ENCODE data around the gene SPATA13.
"Not testable (repeated sequence)": the region's sequence is repeated elsewhere in the genome, so short reads cannot be mapped to it uniquely, and the experiment has no call there.

Gene SPATA13

DNA sequence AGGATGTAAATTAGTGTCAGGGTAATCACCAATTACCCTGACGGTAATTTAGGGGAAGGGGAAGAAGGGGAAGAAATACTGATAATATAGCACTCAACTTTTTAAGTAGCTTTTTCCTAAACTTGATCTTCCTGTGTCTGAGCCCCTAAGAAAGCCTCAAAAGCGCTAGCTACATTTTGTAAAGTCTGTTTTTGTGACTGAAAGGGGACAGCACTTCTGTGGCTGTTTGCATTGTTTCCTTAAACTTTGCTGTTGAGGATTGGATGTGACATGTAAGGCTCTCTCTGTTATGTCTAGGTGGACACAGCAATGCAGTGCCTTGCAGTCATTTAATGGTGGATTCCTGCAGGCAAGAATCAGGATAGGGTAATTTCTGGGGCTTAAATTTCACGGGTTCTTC, 42.8 kb downstream of the SPATA13 start:
- DNase-seq, result no peak

DNA sequence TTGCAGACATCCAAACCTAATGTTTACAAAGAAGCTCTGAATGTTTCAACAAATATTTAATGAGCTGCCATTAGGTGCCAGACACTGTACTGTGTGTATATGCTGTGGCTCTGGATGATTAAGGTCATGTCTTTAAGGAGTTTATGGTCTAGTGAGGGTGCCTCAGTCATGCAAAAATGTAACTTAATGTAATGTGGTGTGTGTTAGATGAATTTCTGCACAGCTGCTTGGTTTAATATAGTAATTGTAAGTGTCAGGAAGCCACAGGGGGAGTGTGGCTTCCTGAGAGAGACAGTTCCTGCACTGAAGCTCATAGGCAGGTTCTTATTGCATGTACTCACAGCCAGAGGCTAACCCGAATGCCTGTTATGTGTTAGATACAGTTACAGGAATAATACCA, 43.3 kb downstream of the SPATA13 start:
- DNase-seq, result no peak

DNA sequence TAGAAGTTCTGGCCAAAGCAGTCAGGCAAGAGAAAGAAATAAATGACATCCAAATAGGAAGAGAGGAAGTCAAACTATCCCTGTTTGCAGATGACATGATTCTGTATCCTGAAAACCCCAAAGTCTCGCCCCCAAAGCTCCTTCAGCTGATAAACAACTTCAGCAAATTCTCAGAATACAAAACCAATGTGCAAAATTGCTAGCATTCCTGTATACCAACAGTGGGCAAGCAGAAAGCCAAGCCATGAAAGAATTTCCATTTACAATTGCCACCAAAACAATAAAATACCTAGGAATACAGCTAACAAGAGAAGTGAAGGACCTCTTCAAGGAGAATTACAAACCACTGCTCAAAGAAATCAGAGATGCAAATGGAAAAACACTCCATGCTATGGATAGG, 44.6 kb downstream of the SPATA13 start:
- DNase-seq, result not testable (repeated sequence)

DNA sequence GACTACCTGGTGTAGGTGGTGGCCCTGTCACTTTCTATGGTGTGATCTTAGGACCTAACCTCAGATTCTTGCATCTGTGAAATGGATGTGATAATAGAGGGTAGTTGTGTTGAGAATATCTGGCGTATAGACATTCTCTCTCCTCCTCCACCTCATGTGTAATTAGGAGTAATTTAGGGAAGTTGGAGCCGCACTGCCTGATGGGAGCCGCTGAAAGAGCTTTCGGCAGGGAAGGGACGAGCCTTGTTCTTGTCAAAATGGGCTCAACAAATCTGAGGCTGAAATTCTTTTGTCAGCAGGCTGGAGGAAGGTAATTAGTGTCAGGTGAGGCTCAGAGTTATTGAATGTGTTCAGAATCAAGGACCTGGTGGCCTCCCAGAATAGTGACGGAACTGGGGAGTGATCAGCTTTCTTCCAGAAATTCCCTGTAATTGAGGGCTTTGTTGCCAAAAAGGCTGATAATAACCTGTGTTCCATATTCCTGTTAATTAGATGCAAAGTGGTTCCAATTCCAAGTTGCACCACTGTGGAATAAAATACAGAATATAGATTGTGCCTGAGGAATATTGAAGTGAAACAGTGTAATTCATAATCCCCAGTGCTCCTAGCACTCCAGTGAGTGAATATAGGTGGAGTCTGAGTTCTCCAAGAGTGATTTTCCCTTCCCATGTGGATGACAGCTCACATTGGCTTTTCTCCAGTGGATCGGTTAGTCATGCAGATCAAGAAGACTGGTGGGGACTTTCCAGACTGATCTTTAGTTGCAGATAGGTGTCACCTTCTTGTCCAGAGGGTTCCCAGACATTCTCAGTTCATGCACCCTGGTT, 47.5 kb downstream of the SPATA13 start:
- DNase-seq, result no peak

DNA sequence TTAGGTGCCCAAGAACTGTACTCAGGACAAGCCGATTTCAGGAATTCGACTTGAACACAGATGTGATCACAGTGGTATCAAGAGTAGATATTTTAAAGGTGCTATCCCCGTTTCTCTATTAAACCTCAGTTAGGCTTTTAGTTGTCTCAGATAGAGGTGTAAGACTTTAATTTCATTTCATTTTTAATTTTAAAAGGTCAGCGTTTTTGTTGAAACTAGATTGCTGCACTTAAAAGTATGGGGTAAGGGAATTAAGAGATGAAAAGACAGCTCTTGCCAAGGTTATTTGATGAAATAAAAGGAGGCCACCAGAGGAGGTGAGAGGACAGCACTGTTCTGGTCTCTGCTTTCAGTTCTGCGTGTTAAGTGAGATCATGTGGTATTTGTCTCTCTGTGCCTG, 48.6 kb downstream of the SPATA13 start:
- DNase-seq, result no peak

DNA sequence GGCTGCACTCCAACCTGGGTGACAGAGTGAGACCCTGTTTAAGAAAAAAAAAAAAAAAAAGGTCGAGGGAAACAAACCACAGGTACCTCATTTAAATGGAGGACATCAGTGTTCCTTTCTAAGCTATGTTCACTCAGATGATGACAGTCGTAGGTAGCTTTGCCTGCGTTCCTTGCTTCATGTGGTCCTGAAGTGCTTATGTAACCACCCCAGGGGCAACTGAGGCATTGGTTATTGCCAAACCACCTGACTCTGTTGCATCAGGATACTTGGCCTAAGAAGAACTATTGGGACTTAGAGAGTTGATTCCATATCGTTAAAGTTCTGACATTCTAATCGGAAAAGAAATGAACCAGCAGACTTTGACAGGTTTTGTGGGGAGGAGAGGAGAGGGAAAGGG, 51.7 kb downstream of the SPATA13 start:
- DNase-seq, result no peak

DNA sequence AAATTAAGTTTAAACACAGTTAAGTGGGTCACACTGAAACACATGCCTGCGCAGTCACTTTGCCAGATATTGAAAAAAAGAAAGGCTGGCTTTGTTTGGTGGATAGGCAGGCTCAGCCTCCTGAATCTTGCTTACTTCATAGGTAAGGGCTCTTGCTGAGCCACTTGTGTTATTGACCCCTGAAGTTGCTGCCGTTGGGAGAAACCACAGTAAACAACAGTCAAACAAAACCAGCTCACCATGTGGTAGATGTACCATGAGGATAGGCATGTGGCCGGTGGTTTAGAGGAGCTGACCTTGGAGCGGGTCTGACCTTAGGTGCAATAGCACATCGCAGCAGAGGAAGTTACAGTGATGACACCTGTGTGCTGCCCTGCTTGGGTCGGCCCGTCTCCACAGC, 52.2 kb downstream of the SPATA13 start:
- DNase-seq, result no peak

DNA sequence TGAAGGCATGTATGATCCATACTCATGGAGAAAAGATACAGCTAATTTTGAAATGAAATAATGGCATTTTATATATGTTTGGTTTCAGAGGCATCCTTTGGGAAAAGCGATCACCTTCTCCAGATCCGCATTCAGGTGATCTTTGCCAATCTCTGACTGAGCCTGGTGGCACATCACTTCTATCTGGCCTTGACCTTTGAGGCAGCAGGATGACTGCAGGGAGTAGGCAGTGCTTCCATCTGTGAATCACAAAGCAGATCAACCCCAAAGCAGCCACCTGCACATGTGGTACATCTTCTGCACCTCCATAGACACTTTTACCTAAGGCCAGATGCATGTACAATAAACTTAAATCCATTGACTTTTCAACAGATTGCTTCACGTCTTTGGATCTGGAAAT, 53.4 kb downstream of the SPATA13 start:
- DNase-seq, result no peak

DNA sequence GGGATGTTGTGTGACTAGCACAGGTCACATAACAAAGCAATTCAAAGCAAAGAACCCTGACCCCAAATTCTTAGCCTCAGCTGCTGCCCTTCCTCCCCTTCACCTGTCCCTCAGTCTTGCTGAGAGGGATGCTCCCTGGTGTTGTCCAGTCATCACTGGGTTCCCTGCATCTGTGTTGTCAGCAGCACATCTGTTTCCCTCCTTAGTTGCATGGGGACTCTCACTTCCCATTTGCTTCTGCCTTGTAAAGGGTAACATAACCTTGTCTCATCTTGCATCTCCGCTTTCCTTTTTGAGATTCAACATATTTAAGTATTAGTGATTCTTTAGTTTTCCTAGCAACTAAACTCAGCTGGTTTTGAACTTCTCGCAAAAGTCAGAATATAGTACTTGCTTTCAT, 54.0 kb downstream of the SPATA13 start:
- no peak for DNase-seq

DNA sequence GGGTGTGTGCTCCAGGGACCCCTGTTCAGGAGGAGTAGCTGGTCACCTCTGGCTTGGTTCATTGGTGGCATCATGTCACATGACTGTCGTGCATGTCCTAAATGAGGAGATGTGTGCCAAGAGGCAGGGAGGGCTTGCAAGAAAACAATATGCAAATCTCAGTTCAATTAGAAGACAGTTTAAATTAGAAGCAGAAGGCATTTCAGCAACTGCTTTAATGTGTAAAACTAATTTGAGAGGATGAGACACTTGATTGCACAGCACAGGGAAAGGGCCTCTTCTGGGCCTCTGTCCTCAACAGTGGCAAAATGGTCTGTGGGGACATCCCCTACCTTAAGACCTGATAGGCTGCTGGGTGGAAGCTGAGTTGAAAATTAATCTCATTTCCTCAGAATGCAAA, 54.6 kb downstream of the SPATA13 start:
- DNase-seq, result no peak

DNA sequence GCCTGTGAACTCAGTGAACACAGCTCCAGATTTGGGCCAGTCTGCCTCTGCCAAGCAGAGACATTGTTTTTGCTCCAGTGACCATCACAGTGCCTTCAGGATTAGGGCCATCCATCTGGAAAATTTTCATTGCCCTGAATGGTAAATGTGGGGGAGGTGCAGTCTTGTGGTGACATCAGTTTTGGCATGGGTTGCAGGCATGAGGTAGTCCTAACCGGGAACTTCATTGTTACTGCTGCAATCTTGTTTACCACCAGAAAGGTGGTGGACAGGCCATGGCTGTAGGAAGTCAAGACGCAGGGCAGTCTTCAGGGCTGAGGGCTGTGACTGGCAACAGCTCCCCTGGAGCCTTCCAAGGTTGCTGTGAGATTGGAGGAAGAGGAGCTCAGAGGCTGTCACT, 55.2 kb downstream of the SPATA13 start:
- no peak for DNase-seq

DNA sequence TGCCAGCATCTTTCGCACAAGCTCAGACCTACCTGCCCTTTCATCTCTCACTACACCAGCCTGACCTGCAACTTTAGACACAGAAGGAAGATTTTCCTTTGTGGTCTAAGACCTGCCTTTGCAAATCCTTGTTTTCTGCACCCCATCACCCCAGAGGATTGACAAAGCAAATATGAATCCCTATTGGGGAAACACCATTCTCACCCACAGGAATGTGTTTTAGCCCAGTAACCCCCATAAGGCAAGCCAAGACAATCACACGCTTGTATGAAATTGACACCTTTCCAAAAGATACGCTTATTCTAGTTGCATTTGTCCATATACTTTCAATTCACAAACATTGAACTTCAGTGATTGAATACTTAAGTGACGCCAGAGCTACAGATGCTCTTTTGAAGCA, 55.7 kb downstream of the SPATA13 start:
- no peak for DNase-seq

DNA sequence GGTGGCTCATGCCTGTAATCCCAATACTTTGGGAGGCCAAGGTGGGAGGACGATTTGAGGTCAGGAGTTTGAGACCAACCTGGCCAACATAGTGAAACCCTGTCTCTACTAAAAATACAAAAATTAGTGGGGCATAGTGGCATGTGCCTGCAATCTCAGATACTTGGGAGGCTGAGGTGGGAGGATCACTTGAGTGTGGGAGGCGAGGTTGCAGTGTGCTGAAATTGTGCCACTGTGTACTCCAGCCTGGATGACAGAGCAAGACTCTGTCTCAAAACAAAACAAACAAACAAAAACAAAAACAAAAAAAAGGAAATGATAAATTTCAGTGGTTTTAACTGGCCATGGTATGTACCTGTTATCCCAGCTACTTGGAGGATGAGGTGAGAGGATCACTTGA, 56.3 kb downstream of the SPATA13 start:
- not testable (repeated sequence) for DNase-seq

DNA sequence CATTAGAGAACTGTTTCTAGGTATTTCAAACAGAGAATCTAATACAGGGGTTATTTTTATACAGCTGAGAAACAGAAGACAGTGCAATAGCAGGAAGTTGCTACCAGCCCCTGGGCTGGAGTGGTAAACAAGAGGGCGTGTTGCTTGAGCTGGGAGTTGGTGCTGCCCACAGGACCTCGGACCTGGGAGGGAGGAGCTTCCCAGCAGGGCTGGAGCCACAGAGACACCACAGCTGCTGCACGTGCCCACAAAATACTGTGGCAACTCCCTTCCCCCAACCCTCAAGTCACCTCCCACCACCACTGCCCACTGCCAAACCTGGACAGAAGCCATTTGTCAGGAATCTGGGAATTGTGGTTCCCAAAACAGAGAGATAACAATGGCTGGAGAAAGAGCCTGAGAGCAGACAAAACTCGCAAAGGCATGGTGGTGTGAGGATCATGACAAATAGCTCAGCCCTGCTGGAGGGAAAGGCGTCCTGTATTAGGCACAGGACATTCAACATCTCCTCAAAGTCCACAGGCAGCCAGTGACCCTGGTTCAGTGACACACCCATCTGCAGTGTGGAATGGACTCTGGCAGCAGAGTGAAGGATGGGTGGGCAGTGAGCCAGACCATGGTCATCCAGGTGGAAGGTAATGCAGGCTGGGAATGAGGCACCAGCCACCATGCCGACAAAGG, 57.2 kb downstream of the SPATA13 start:
- no peak for DNase-seq

DNA sequence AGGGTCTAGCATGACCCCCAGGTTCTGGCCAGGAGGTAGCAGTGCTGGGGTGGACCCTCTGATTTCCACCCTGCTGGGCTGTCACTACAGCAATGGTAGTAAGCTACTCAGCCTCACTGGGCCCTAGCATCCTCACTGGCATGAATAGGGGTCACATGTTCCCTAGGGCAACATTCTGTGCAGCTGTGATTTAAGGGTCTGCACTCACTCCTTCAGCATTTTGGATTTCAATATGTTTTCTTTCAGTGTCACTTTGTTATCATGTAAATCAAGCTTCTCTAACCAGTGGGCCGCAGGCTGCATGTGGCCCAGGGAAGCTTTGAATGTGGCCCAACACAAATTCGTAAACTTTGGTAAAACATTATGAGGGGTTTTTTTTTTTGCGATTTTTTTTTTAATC, 57.8 kb downstream of the SPATA13 start:
- no peak for DNase-seq

DNA sequence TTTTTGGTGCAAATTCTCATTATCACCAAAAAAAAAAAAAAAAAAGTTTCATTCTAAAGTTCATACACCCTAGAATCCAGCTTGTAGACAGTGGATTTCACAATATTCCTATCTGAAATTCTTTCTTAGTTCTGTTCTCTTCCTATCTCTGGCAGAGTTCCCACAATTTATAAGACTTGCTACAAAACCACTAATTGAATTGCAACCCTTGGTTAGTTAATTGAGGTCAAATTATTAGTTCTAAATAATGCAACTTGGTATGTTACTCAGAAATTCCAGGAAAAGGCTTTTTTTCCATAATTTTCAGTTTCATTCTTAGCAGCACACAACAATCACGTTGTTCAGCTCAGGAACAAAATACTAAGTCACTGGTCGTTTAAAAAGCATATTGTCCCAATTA, 58.5 kb downstream of the SPATA13 start:
- DNase-seq, result no peak

DNA sequence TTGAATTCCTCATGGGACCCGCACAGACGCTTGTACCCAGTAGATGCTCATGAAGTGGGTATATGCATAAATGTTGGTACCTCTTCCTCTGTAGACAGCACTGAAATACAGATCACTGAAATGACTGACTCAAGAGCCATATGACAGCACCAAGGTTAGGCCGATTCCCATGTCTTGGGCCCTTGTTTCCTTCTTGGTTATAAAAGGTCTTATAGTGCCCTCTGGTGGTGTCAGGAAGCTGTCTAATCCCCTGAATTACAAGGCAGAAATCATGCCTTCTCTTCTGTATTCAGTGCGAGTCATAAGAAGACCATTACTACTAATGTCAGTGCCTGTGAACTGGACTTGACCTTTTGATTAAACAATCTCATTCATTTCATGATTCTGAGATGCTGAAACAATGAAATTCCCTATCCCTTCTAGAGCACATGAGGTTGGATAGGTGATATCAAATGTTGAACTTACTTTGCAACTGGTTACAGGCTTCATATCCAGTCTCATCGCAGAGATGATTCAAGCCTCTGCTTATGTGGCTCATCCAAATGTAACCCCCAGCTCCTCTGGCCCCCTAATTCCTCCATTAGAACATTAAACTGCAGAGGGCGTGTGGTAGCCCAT, 59.7 kb downstream of the SPATA13 start:
- DNase-seq, result no peak

DNA sequence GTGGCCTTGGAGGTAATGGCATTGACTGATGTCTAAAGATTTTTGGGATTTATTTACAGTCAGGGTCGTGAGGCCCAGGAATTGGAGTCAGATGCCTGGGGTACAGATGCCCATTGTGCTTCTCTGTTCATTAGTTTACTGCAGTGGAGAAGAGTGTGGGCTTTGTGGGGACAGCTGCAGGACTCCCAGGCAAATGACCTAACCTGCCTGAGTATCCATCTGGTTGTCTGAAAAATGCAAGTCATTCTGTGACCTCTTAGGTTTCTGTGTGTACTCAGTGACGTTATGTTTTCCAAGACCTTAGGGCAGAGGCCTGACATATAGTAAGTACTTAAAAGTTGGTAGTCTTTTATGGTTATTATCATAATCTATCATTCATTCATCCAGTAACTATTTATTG, 60.5 kb downstream of the SPATA13 start:
- no peak for DNase-seq

DNA sequence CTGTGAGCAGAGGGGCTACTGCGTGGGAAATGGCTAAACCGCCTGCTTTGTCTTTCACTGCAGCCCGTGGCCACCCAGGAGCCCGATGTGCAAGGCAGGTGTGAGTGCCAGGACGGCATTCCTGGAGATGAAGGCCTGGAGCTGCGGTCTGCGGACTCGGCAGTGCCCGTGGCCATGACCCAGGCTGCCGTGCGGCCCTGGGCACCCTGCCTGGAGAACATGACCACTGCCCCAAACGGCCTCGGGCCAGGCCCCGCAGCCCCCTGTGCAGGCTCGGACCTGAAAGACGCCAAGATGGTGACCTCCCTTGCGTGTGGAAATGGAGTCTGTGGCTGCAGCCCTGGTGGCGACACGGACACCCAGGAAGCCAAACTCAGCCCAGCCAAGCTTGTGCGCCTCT, 62.2 kb downstream of the SPATA13 start:
- no peak for DNase-seq

DNA sequence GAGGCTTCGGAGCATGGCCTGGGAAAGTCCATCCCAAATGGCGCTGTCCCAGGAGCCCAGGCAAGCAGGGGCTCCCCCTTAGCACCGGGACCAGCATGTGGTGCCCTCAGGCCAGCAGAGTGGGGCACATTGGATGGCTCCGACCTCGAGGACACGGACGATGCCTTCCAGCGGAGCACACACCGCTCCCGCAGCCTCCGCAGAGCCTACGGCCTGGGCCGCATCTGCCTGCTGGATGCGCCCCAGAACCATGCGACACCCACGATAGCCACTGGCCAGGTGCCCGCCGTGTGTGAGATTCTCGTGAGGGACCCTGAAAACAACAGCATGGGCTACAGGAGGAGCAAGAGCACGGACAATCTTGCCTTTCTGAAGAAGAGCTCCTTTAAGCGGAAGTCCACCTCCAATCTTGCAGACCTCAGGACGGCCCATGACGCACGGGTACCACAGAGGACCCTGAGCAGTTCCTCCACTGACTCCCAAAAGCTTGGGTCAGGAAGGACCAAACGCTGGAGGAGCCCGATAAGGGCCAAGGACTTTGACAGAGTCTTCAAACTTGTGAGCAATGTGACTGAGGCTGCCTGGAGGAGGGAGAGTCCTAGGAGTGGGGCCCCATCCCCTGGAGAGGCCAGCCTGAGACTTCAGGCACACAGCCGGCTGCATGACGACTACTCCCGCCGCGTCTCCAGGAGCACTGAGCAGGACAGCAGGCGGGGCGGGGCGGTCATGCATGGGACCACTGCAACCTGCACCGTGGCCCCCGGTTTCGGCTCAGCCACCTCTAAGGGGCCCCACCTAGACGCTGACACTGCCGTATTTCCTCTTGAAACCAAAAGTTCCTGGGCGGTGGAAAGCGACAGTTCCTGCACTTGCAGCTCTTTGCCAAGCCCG, 63.1 kb downstream of the SPATA13 start:
- DNase-seq, result no peak

DNA sequence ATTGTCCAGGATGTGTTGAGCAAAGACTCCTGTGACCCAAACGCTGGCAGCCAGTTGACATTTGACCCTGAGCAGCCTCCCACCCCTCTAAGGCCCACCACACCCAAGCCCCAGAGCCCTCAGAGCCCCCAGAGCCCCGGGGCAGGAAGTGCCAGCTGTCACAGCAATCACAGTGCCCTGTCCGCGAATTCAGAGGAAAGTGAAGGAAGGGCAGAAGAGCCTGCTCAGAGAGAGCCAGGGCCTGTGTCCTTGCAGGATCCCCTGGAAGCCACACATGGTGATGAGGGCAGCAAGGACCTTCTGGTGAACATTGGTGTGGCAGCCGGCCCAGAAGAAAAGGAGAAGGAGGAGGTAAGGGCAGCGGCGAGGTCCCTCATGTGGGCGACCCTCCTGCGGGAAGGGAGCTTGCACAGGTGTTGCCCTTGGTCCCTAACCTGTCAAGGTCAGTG, 63.7 kb downstream of the SPATA13 start:
- DNase-seq, result no peak

DNA sequence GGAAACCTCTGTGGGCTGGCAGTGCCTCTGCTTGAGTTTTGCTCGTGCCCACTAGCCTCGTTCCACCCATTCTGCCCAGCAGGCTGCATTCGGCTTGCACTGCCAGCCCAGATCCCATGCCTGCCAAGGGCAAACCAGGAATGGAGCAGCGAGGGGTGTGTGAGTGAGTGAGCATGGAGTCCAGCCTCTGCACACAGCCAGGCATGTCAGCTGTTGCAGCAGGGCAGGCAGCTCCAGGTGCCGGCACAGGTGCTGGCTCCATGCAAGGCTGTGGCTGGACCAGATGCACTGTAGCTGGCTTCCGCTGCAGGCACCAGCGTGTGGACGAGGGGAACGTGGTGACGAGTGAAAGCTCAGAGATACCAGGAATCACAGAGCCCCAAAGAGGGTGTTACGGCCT, 64.5 kb downstream of the SPATA13 start:
- no peak for DNase-seq

DNA sequence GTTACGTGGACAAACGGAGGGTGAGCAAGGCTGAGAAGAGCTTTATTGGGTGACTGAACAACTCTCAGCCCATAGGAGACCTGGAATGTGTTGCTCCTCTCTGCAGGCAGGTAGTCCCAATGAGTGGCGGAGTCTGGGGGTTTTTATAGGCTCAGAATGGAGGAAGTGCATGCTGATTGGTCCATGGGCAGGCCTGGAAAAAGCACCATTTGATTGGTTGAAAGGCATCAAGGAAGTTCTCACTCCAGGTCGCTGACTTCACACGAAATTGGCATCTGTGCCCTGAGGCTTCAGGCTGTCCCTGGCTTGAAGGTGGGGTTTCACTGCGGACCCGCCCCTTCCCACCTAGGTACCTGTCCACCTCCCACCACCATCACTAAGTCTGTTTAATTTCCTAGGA, 65.4 kb downstream of the SPATA13 start:
- no peak for DNase-seq
